GM12878 (cell line): ENCODE results near the gene HOXA10.

Experiments
- BACH1 ChIP-seq: fragments of 450-650 bp; IDR thresholded peaks from 2 replicates; pipeline ENCODE4 v1.6.1; 2017; ENCODE audit warnings: mild to moderate bottlenecking, borderline replicate concordance
- BRCA1 ChIP-seq: IDR thresholded peaks from 2 replicates; pipeline ENCODE4 v1.6.1; 2011; ENCODE audit warnings: low read depth, low read length, improper control_type of control experiment
- EP300 ChIP-seq, 2 experiments: fragments of 150-350 bp in 1 of 2; IDR thresholded peaks; 2 replicates each; pipeline ENCODE4 v1.6.1; 2011 to 2012; ENCODE audit warnings: low read depth in 2 of 2, low read length in 2 of 2, borderline replicate concordance in 1 of 2, improper control_type of control experiment in 1 of 2, inconsistent platforms in 1 of 2; ENCODE audit not compliant: control insufficient read depth in 1 of 2
- EZH2 ChIP-seq: IDR thresholded peaks from 2 replicates; pipeline ENCODE4 v1.6.1; 2012; ENCODE audit warnings: low read depth, mild to moderate bottlenecking, control low read depth, inconsistent platforms, low read length, borderline replicate concordance; ENCODE audit not compliant: control insufficient read depth
- FOXM1 ChIP-seq: IDR thresholded peaks from 2 replicates; pipeline ENCODE4 v1.6.1; 2012; ENCODE audit warnings: low read depth, mild to moderate bottlenecking, inconsistent platforms, low read length, moderate library complexity
- NRF1 ChIP-seq: conservative IDR thresholded peaks from 2 replicates; pipeline ENCODE4 v1.6.1; 2011; ENCODE audit warnings: mild to moderate bottlenecking, low read depth, low read length, improper control_type of control experiment
- POLR2A ChIP-seq: IDR thresholded peaks from 2 replicates; pipeline ENCODE4 v1.6.1; 2011; ENCODE audit warnings: low read depth, mild to moderate bottlenecking, low read length
- STAT1 ChIP-seq: fragments of 450-650 bp; conservative IDR thresholded peaks from 2 replicates; pipeline ENCODE4 v1.6.1; 2014; ENCODE audit warnings: antibody characterized with exemption, mild to moderate bottlenecking
- STAT3 ChIP-seq: IDR thresholded peaks from 2 replicates; pipeline ENCODE4 v1.6.1; 2011; ENCODE audit warnings: low read depth, low read length, improper control_type of control experiment
- TAF1 ChIP-seq: IDR thresholded peaks from 2 replicates; pipeline ENCODE4 v1.6.1; 2011; ENCODE audit warnings: mild to moderate bottlenecking, low read depth, low read length, borderline replicate concordance
- TF ChIP-seq, protein P1 (sequence below), 3 experiments: IDR thresholded peaks in 2 of 3; conservative IDR thresholded peaks in 1 of 3; 2 replicates each; pipeline ENCODE4 v1.5.1; 2011; ENCODE audit warnings: low read depth in 3 of 3, low read length in 3 of 3, mild to moderate bottlenecking in 3 of 3, control low read depth in 2 of 3, moderate library complexity in 2 of 3, inconsistent platforms in 1 of 3, mixed read lengths in 1 of 3; ENCODE audit not compliant: control insufficient read depth in 2 of 3, insufficient read depth in 1 of 3; ENCODE audit errors: extremely low read depth in 1 of 3
- TF ChIP-seq, protein P2 (sequence below): IDR thresholded peaks from 2 replicates; pipeline ENCODE4 v1.6.1; 2011; ENCODE audit warnings: low read depth, mild to moderate bottlenecking, low read length, moderate library complexity, borderline replicate concordance; ENCODE audit errors: extremely low read depth
- TF ChIP-seq, protein P3 (sequence below): IDR thresholded peaks from 2 replicates; pipeline ENCODE4 v1.6.1; 2012; ENCODE audit warnings: low read depth, low read length, improper control_type of control experiment

DNA sequence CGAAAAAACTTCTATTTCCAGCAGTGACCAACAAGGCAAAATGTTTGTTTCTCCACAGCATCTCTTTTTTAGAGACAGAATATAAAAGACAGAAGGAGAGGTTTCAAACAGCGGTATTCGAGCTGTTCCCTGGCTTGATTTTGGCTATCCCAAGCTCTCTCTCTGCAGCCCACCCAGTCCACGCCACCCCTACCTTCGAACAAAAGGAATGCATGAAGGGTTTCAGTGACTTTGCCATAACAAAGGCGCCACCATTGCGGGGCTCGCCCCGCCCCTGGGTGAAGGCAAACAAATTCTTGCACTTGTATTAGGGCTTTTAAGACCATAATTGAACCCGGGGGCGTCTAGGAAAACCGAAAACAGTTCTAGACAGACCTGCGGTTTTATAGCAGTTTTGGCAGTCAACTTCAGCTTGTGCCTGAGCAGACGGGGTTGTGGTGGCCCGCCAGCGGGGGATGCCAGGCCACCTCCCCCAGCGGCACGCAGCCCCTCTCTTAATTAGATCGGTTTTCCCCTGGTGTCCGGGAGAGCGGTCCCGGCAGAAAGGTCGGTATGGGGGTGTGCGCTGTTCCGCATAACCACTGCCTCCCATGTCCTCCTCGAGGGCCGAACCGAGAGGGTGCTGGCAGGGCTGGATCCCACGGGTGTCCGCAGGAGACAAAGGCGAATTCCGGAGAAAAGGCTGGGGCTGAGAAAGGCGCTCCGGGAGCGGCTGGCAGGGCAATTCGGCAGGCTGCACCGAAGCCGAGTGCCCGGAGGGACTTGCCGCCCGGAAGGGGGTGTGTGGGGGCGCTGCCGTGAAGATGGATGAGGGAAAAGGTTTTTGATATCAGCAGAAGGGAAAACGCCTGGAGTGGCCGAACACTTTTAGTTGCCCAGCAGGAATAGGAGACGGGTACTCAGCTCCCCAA, 13.6 kb upstream of the HOXA10 start:
- TF ChIP-seq, protein P1, sequence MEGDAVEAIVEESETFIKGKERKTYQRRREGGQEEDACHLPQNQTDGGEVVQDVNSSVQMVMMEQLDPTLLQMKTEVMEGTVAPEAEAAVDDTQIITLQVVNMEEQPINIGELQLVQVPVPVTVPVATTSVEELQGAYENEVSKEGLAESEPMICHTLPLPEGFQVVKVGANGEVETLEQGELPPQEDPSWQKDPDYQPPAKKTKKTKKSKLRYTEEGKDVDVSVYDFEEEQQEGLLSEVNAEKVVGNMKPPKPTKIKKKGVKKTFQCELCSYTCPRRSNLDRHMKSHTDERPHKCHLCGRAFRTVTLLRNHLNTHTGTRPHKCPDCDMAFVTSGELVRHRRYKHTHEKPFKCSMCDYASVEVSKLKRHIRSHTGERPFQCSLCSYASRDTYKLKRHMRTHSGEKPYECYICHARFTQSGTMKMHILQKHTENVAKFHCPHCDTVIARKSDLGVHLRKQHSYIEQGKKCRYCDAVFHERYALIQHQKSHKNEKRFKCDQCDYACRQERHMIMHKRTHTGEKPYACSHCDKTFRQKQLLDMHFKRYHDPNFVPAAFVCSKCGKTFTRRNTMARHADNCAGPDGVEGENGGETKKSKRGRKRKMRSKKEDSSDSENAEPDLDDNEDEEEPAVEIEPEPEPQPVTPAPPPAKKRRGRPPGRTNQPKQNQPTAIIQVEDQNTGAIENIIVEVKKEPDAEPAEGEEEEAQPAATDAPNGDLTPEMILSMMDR (IDR thresholded peaks at IDR 0.05 in 2 of 3, conservative IDR thresholded peaks at IDR 0.05 in 1 of 3; ENCODE audit: control insufficient read depth in 2 of 3, extremely low read depth in 1 of 3, insufficient read depth in 1 of 3, low read depth in 3 of 3, low read length in 3 of 3): no peak
- TF ChIP-seq BRCA1 (no peak), FOXM1 (no peak), POLR2A (no peak), BACH1 (no peak), STAT1 (no peak), EZH2 (no peak), STAT3 (no peak), TAF1 (no peak), NRF1 (no peak), EP300 (IDR thresholded peaks at IDR 0.05; ENCODE audit: borderline replicate concordance in 1 of 2, control insufficient read depth in 1 of 2, low read depth in 2 of 2, low read length in 2 of 2) (no peak)
- TF ChIP-seq, protein P2, sequence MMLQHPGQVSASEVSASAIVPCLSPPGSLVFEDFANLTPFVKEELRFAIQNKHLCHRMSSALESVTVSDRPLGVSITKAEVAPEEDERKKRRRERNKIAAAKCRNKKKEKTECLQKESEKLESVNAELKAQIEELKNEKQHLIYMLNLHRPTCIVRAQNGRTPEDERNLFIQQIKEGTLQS: no peak
- TF ChIP-seq, protein P3, sequence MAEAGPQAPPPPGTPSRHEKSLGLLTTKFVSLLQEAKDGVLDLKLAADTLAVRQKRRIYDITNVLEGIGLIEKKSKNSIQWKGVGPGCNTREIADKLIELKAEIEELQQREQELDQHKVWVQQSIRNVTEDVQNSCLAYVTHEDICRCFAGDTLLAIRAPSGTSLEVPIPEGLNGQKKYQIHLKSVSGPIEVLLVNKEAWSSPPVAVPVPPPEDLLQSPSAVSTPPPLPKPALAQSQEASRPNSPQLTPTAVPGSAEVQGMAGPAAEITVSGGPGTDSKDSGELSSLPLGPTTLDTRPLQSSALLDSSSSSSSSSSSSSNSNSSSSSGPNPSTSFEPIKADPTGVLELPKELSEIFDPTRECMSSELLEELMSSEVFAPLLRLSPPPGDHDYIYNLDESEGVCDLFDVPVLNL: no peak
